Sigmoid colon (tissue), 7 donors: Measurements from ENCODE around the gene ARHGAP11A. TPM values are rescaled to one million over a fixed set of nuclear protein-coding genes. Genes with fewer than 3 reads are reported as not detected.
A peak's percentile ranks its signal among the peaks of the same experiment; 100 is the strongest.

Experiments
- DNase-seq: peaks from one replicate; pipeline ENCODE4 v3.0.0-alpha.2; 2019
- H3K27ac ChIP-seq, 4 donors: fragments of 200-600 bp; sonication (generic); one replicate each; pipeline ENCODE4 v1.5.1; 2016 to 2019; ENCODE audit warnings: mild to moderate bottlenecking in 1 of 4
- H3K27me3 ChIP-seq, 3 donors: fragments of 200-600 bp; sonication (generic); one replicate each; pipeline ENCODE4 v1.5.1; 2019; ENCODE audit warnings: mild to moderate bottlenecking in 1 of 3
- H3K36me3 ChIP-seq, 4 donors: fragments of 200-600 bp; sonication (generic); one replicate each; pipeline ENCODE4 v1.5.1; 2016 to 2019
- H3K4me1 ChIP-seq, 4 donors: fragments of 200-600 bp; sonication (generic); one replicate each; pipeline ENCODE4 v1.5.1; 2017 to 2019
- H3K4me3 ChIP-seq, 4 donors: fragments of 200-600 bp; sonication (generic); one replicate each; pipeline ENCODE4 v1.5.1; 2017 to 2019; ENCODE audit warnings: mild to moderate bottlenecking in 2 of 4, moderate library complexity in 1 of 4
- H3K9me3 ChIP-seq, 4 donors: fragments of 200-600 bp in 3 of 4; sonication (generic) in 3 of 4; one replicate each; pipeline versions ENCODE4 v1.5.1 to v1.6.1; 2013 to 2019
- EP300 ChIP-seq, 4 donors: sonication (generic); formaldehyde crosslinking; IDR thresholded peaks; one replicate each; pipeline ENCODE4 v1.6.1; 2017; ENCODE audit warnings: antibody characterized with exemption in 4 of 4
- POLR2A ChIP-seq, 2 donors: fragments of 450-650 bp; IDR thresholded peaks; one replicate each; pipeline ENCODE4 v1.6.1; 2016; ENCODE audit warnings: antibody characterized with exemption in 2 of 2, mild to moderate bottlenecking in 2 of 2, moderate library complexity in 2 of 2
- POLR2AphosphoS5 ChIP-seq, 4 donors: sonication (generic); formaldehyde crosslinking; IDR thresholded peaks; one replicate each; pipeline ENCODE4 v1.6.1; 2017; ENCODE audit warnings: antibody characterized with exemption in 4 of 4
- WGBS, 2 donors: extraction: QIAGEN DNeasy Blood & Tissue Kit; methylation state at CpG; one replicate each; pipeline ENCODE4 v1.1.7; 2013; 5-methylcytosine and 5-hydroxymethylcytosine counted together
- intact Hi-C: fragments of 100-400 bp; cut with DNase I; formaldehyde crosslinking; loops from one replicate; pipeline ENCODE4 v1.15.1; 2023
- polyA plus RNA-seq, 3 donors: library from polyadenylated mRNA; stranded (reverse); fragments of 200-250 nt; gene quantifications; one replicate each; pipeline ENCODE4 v1.2.3, GENCODE V29; 2013
- total RNA-seq, 4 donors: library from RNA; depleted of rRNA; stranded (reverse); fragments of >200 nt; gene quantifications; one replicate each; pipeline ENCODE4 v1.1.0, GENCODE V29; 2016
- TF ChIP-seq, protein P1 (sequence below), 4 experiments: fragments of 450-650 bp in 3 of 4; fragments of 200-600 bp in 1 of 4; IDR thresholded peaks; one replicate each; pipeline ENCODE4 v1.5.1; 2016 to 2019; ENCODE audit warnings: antibody characterized with exemption in 4 of 4, mild to moderate bottlenecking in 3 of 4, moderate library complexity in 2 of 4
- donor health status: healthy with polysubstance abuse.
- donor health status: Bipolar disorder and iron deficiency.
- donor health status: healthy.

The ARHGAP11A gene
- total and polyA plus RNA-seq, 7 donors = 0.99 to 12.3 (median 3.5) TPM

DNA sequence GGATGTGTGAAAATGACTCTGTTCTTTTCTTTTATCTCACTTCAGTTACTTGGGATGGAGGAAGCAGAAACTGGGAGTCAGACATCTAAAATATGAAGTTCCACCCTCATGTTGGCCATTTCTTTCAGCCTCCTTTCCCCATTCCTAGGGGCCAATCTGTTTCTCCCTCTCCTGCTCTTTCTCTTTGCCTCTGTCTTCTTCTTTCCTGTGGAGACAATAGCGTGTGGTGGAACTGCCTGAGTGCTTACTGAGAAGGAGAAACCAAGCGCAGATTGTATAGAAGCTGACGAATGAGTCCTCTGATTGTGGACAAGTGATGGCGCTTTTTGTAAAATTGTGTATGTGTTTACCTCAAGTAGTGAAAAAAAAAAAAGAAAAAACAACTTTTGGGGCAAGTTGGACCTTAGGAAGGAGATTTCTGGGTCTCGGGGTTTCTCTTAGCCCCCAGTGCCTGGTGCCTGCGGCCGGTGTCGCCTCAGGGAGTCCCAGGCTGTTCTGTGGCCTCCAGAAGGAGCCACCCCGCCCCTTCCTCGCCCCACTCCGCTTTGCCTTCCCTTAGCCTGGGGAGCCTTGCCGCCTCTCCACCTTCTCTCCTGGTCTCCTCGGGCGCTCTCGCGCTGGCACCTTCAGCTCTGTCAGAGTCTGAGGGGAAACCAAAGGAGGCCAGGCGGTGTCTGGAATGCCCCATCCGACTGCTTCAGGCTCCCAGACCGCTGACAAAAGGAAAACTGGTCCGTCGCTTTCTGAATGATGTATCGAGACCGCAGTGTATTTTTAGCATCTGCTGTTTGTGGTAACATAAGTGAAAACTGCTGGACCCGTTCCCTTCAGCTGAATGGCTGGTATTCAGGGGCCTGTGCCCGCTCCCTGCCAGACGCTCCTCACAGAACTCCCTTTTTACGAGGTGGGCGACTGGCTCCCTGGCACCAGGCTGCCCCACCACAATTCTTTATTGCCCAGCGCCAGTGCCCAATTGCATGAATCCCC, 56.3 kb downstream of the ARHGAP11A start:
- 94 to 96% methylated on average over 29 of the region's 29 CpGs for WGBS, 2 donors
- peaks cover 0 to 6% (median 3%) of the 10 kb centered on the region in 4 donors for H3K4me1 ChIP-seq
- no peaks in the 10 kb centered on the region for H3K27me3 ChIP-seq
- H3K27ac ChIP-seq = peak overlapping the region in 1 of 4 donors; percentile 3
- no peak overlapping the region for H3K4me3 ChIP-seq
- H3K36me3 ChIP-seq = no peaks in the 10 kb centered on the region
- TF ChIP-seq POLR2A (IDR thresholded peaks at IDR 0.05) (no peak), EP300 (IDR thresholded peaks at IDR 0.05) (no peak)
- TF ChIP-seq, protein P1, sequence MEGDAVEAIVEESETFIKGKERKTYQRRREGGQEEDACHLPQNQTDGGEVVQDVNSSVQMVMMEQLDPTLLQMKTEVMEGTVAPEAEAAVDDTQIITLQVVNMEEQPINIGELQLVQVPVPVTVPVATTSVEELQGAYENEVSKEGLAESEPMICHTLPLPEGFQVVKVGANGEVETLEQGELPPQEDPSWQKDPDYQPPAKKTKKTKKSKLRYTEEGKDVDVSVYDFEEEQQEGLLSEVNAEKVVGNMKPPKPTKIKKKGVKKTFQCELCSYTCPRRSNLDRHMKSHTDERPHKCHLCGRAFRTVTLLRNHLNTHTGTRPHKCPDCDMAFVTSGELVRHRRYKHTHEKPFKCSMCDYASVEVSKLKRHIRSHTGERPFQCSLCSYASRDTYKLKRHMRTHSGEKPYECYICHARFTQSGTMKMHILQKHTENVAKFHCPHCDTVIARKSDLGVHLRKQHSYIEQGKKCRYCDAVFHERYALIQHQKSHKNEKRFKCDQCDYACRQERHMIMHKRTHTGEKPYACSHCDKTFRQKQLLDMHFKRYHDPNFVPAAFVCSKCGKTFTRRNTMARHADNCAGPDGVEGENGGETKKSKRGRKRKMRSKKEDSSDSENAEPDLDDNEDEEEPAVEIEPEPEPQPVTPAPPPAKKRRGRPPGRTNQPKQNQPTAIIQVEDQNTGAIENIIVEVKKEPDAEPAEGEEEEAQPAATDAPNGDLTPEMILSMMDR (IDR thresholded peaks at IDR 0.05) = no peak
- intact Hi-C loops = no loop called here
- H3K9me3 ChIP-seq = no peaks in the 10 kb centered on the region
- no peak for DNase-seq

DNA sequence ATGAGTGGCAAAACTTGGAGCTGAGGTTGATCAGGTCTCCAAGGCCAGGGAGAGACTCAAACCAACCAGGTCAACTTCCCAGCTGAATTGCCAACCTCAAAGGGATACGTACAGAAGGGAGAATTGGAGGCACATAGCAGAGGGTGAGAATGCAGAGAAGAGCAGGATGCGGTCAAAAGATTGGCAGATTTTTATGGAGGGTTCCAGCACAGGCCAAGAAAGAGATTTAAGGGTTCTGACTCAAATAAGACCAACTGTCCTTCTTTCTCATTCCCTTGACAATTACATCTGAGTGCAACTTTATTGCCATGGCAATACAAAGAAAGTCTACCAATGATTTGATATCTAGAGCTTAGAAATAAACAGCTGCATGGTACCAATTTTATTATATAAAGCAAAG, 59.4 kb downstream of the ARHGAP11A start:
- intact Hi-C loops = no loop called here
- Histone ChIP-seq H3K4me1 (peaks cover 0 to 6% (median 3%) of the 10 kb centered on the region in 4 donors), H3K27ac (no peak overlapping the region), H3K27me3 (no peaks in the 10 kb centered on the region), H3K4me3 (no peak overlapping the region), H3K9me3 (no peaks in the 10 kb centered on the region), H3K36me3 (no peaks in the 10 kb centered on the region)
- DNase-seq = no peak
- TF ChIP-seq, protein P1 (IDR thresholded peaks at IDR 0.05) = no peak
- TF ChIP-seq EP300 (IDR thresholded peaks at IDR 0.05) (no peak), POLR2AphosphoS5 (IDR thresholded peaks at IDR 0.05) (no peak)
- WGBS, 2 donors = 79 to 86% methylated on average over 2 of the region's 2 CpGs

DNA sequence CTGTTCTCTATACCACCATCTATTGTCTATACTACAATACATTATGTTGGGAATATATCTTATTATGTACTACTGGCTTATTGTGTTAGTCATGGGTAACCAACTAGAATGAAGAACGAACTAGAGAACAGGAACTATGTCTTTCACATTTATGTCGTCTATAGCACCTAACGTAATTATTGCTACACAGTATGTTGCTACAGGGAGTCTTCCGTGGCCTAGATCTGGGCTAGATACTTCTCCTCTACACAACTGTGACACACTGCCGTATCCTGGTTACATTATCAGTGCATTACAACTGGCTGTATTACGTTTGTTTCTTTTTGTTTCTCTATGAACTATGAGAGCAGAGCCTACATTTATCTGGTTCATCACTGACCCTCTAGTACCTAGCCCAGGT, 60.2 kb downstream of the ARHGAP11A start:
- TF ChIP-seq EP300 (IDR thresholded peaks at IDR 0.05) (no peak), POLR2AphosphoS5 (IDR thresholded peaks at IDR 0.05) (no peak), POLR2A (IDR thresholded peaks at IDR 0.05) (no peak)
- TF ChIP-seq, protein P1 (IDR thresholded peaks at IDR 0.05) = no peak
- Histone ChIP-seq H3K27me3 (no peaks in the 10 kb centered on the region), H3K27ac (peak overlapping the region in 1 of 4 donors; percentile 35), H3K4me3 (no peak overlapping the region), H3K4me1 (peaks cover 0 to 6% (median 3%) of the 10 kb centered on the region in 4 donors), H3K36me3 (no peaks in the 10 kb centered on the region), H3K9me3 (no peaks in the 10 kb centered on the region)
- no peak for DNase-seq
- intact Hi-C loops = no loop called here
- 75 to 77% methylated on average over 6 of the region's 6 CpGs for WGBS, 2 donors

DNA sequence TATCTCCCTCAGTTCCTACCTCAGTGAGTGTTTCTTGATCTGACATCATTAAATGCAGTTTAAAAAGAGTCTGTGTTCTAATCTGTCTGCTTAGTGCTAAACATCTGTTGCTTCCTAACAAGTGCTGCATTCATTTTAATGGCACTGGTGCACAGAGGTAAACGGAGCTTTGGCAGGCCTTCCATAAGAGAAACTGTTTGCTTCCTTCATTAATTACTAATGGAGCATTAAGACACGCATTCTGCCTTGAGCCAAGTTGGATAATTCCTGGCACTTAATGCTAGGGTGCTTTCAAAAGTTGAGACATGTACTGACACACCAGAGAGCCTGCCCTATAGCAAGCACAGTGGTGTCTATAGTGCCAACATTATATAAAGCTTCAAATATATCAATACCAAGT, 60.9 kb downstream of the ARHGAP11A start:
- TF ChIP-seq EP300 (IDR thresholded peaks at IDR 0.05) (no peak), POLR2A (IDR thresholded peaks at IDR 0.05) (no peak), POLR2AphosphoS5 (IDR thresholded peaks at IDR 0.05) (no peak)
- TF ChIP-seq, protein P1 (IDR thresholded peaks at IDR 0.05) = no peak
- no peaks in the 10 kb centered on the region for H3K9me3 ChIP-seq
- intact Hi-C loops = no loop called here
- H3K4me1 ChIP-seq = peaks cover 0 to 6% (median 3%) of the 10 kb centered on the region in 4 donors
- H3K27me3 ChIP-seq = no peaks in the 10 kb centered on the region
- no peaks in the 10 kb centered on the region for H3K36me3 ChIP-seq
- WGBS, 2 donors = 57 to 67% methylated on average over 2 of the region's 2 CpGs
- no peak for DNase-seq
- no peak overlapping the region for H3K4me3 ChIP-seq
- H3K27ac ChIP-seq = no peak overlapping the region
